Mesodermal cell (in vitro differentiated cells): ENCODE data around the gene SKAP1.

ENCODE experiments used
- H3K27ac ChIP-seq: 2 replicates; pipeline ENCODE4 v1.7.0; 2013; ENCODE audit warnings: mild to moderate bottlenecking, low read depth, low read length, moderate library complexity; ENCODE audit not compliant: severe bottlenecking
- H3K36me3 ChIP-seq: 2 replicates; pipeline ENCODE4 v1.7.1; 2013; ENCODE audit warnings: mild to moderate bottlenecking, low read length, moderate library complexity; ENCODE audit not compliant: control insufficient read depth, insufficient read depth
- H3K4me1 ChIP-seq: one replicate; pipeline ENCODE4 v1.7.1; 2013; ENCODE audit warnings: mild to moderate bottlenecking, low read length; ENCODE audit not compliant: insufficient read depth, control insufficient read depth, poor library complexity, severe bottlenecking
- H3K4me3 ChIP-seq: 2 replicates; pipeline ENCODE4 v1.7.0; 2013; ENCODE audit warnings: low read length, control low read depth, mild to moderate bottlenecking; ENCODE audit not compliant: insufficient read depth, poor library complexity, severe bottlenecking; ENCODE audit errors: extremely low read depth
- H3K9me3 ChIP-seq: 2 replicates; pipeline ENCODE4 v1.7.1; 2013; ENCODE audit warnings: mild to moderate bottlenecking, low read length, moderate library complexity; ENCODE audit not compliant: control insufficient read depth
- WGBS, 2 experiments: methylation state at CpG; one replicate each; pipeline ENCODE4 v1.1.5; 2013; ENCODE audit warnings: missing lambda C conversion rate in 2 of 2; ENCODE audit not compliant: insufficient coverage in 2 of 2; 5-methylcytosine and 5-hydroxymethylcytosine counted together

Gene SKAP1

GRCh38 chr17:48322060-48322459 lies 108.0 kb downstream of the SKAP1 start:
- H3K36me3 ChIP-seq, result no peaks in the 10 kb centered on the region
- no peaks in the 10 kb centered on the region for H3K9me3 ChIP-seq
- H3K4me3 ChIP-seq, result no peak overlapping the region
- H3K27ac ChIP-seq, result no peak overlapping the region
- no peaks in the 10 kb centered on the region for H3K4me1 ChIP-seq

- no peaks in the 10 kb centered on the region for H3K4me1 ChIP-seq
- H3K27ac ChIP-seq, result no peak overlapping the region
- WGBS, 2 experiments, result no CpG with 5 or more reads among the region's 1 CpG
- no peaks in the 10 kb centered on the region for H3K9me3 ChIP-seq
- no peaks in the 10 kb centered on the region for H3K36me3 ChIP-seq
- H3K4me3 ChIP-seq, result no peak overlapping the region
Observed at GRCh38 chr17:48317732-48318131, 112.3 kb downstream of the SKAP1 start.

- Histone ChIP-seq H3K27ac (no peak overlapping the region), H3K4me1 (no peaks in the 10 kb centered on the region), H3K36me3 (no peaks in the 10 kb centered on the region), H3K4me3 (no peak overlapping the region), H3K9me3 (no peaks in the 10 kb centered on the region)
- WGBS, 2 experiments, result 80% methylated on average over 1 of the region's 2 CpGs; no CpG with 5 or more reads in 1 of the 2 experiments
Observed at GRCh38 chr17:48314716-48315115, 115.3 kb downstream of the SKAP1 start.

- Histone ChIP-seq H3K36me3 (no peaks in the 10 kb centered on the region), H3K4me1 (no peaks in the 10 kb centered on the region), H3K9me3 (no peaks in the 10 kb centered on the region), H3K27ac (no peak overlapping the region), H3K4me3 (no peak overlapping the region)
- 71 to 100% methylated on average over 1 of the region's 8 CpGs for WGBS, 2 experiments
Observed at GRCh38 chr17:48313096-48313755, 116.8 kb downstream of the SKAP1 start.

- no peak overlapping the region for H3K27ac ChIP-seq
- WGBS, 2 experiments, result 63 to 91% methylated on average over 1 of the region's 3 CpGs
- no peaks in the 10 kb centered on the region for H3K36me3 ChIP-seq
- H3K4me3 ChIP-seq, result no peak overlapping the region
- H3K9me3 ChIP-seq, result no peaks in the 10 kb centered on the region
- H3K4me1 ChIP-seq, result no peaks in the 10 kb centered on the region
Observed at GRCh38 chr17:48311324-48311723, 118.7 kb downstream of the SKAP1 start.

- WGBS, 2 experiments, result 24 to 27% methylated on average over 15 of the region's 16 CpGs
Observed at GRCh38 chr17:48310748-48311213, 119.2 kb downstream of the SKAP1 start.

GRCh38 chr17:48308581-48308980 lies 121.4 kb downstream of the SKAP1 start:
- H3K27ac ChIP-seq, result no peak overlapping the region
- no peaks in the 10 kb centered on the region for H3K4me1 ChIP-seq
- no peaks in the 10 kb centered on the region for H3K36me3 ChIP-seq
- no CpG with 5 or more reads among the region's 1 CpG for WGBS, 2 experiments
- H3K4me3 ChIP-seq, result no peak overlapping the region
- H3K9me3 ChIP-seq, result no peaks in the 10 kb centered on the region

More at GRCh38 chr17:48310748-48311213, 119.2 kb downstream of the SKAP1 start:
- H3K4me1 ChIP-seq, result no peaks in the 10 kb centered on the region
- no peaks in the 10 kb centered on the region for H3K9me3 ChIP-seq
- H3K36me3 ChIP-seq, result no peaks in the 10 kb centered on the region
- H3K27ac ChIP-seq, result no peak overlapping the region
- H3K4me3 ChIP-seq, result no peak overlapping the region

- no peaks in the 10 kb centered on the region for H3K9me3 ChIP-seq
- 0% methylated on average over 1 of the region's 4 CpGs; no CpG with 5 or more reads in 1 of the 2 experiments for WGBS, 2 experiments
- no peaks in the 10 kb centered on the region for H3K4me1 ChIP-seq
- no peaks in the 10 kb centered on the region for H3K36me3 ChIP-seq
- H3K4me3 ChIP-seq, result no peak overlapping the region
- H3K27ac ChIP-seq, result no peak overlapping the region
Observed at GRCh38 chr17:48307814-48308411, 122.1 kb downstream of the SKAP1 start.

GRCh38 chr17:48307255-48307654 lies 122.8 kb downstream of the SKAP1 start:
- Histone ChIP-seq H3K36me3 (no peaks in the 10 kb centered on the region), H3K9me3 (no peaks in the 10 kb centered on the region), H3K27ac (no peak overlapping the region), H3K4me1 (no peaks in the 10 kb centered on the region), H3K4me3 (no peak overlapping the region)
- 60 to 86% methylated on average over 3 of the region's 4 CpGs for WGBS, 2 experiments

GRCh38 chr17:48301002-48301401 lies 129.0 kb downstream of the SKAP1 start:
- H3K36me3 ChIP-seq, result no peaks in the 10 kb centered on the region
- H3K27ac ChIP-seq, result no peak overlapping the region

GRCh38 chr17:48299760-48300159 lies 130.3 kb downstream of the SKAP1 start:
- Histone ChIP-seq H3K27ac (no peak overlapping the region), H3K9me3 (no peaks in the 10 kb centered on the region), H3K4me3 (no peak overlapping the region), H3K4me1 (peaks cover 4% of the 10 kb centered on the region), H3K36me3 (no peaks in the 10 kb centered on the region)
- WGBS, 2 experiments, result 91 to 100% methylated on average over 1 of the region's 1 CpG

More at GRCh38 chr17:48301002-48301401, 129.0 kb downstream of the SKAP1 start:
- Histone ChIP-seq H3K9me3 (no peaks in the 10 kb centered on the region), H3K4me1 (no peaks in the 10 kb centered on the region), H3K4me3 (no peak overlapping the region)
